A375 (cell line): ENCODE results near the gene PRELID3B. TPM values are rescaled to one million over a fixed set of nuclear protein-coding genes. Genes with fewer than 3 reads are reported as not detected.

Experiments used
- total RNA-seq: library from RNA; depleted of rRNA; stranded (reverse); fragments of >200 nt; shearing (Covaris generic); gene quantifications from 2 replicates; pipeline ENCODE4 v1.2.3, GENCODE V29; 2014; rRNA removed

Gene PRELID3B
- total RNA-seq: 154 and 176 TPM in 2 replicates

GRCh38 chr20:59042151-59042795 lies at the start of gene PRELID3B:
Gene PRELID3B (minus strand): TSS chr20:59042786. CDS start chr20:59042730, 56 bp downstream.

DNA sequence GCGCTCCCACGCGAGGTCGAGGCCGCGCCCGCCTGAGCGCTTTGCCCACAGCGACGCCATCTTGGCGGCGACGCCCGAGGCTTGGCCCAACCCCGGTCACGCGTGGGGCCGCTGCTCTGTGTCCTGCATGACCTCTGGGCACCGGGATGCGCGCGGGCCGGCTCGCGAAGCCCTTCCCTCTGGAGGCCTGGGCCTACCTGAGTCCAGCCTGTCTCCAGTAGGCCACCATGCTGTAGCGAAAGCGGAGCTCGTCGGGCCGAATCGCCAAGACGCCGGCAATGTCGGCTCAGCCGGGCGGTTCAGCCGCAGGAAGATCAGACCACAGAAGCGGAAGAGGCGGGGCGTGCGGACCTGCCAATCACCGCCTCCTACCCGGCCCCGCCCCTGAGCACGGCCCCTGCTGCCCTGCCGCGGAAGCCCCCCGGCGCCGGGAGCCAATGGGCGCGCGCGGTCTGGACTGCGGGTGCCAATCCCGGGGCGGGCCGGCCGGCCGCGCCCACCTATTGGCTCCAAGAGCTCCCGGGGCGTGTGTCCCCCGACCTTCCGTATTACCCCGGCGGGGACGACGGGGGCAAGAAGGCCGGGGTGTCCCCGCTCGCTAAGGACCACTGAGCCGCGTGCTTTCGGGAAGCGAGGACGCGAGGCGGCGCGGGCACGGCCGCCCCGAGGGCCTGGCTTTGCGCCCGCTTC lies 10.4 kb downstream of the PRELID3B start, which contains the start of gene ATP5F1E:
ATP5F1E (minus strand) TSS at position 313 of the 690 bp plus-strand sequence; CDS start at position 229, 84 bp downstream.

DNA sequence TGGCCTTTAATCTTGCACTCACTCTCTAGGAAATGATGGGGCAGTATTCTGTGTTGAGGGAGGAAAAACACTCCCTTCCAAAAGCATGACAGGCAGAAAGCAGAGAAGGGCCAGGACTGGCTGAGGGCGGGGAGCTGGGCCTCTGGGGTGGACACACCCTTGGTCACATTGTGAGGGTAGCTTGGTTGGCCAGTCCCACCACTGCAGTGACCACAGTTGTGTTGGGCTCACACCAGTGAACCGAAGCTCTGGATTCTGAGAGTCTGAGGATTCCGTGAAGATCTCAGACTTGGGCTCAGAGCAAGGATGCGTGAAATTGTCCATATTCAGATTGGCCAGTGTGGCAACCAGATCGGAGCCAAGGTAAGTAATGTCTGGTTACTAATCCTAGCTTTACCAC lies 23.4 kb downstream of the PRELID3B start, which contains the start of gene TUBB1:
TUBB1 (plus strand) TSS at position 213 of the 400 bp plus-strand sequence; CDS start at position 307, 94 bp downstream.

GRCh38 chr20:59006864-59007664 lies 35.5 kb downstream of the PRELID3B start, which contains the start of gene CTSZ:
Gene CTSZ (minus strand): TSS chr20:59007254. CDS start chr20:59007128, 126 bp downstream.

Other genes with a start within 250 kb of the PRELID3B start
- 5.1 and 8.4 TPM in 2 replicates for gene GNAS-AS1, start 191.9 kb downstream of the PRELID3B start, total RNA-seq
- 1,104 and 1,194 TPM in 2 replicates for gene GNAS, start 190.1 kb downstream of the PRELID3B start, total RNA-seq
- 119 and 124 TPM in 2 replicates for gene NELFCD, start 61.5 kb downstream of the PRELID3B start, total RNA-seq
- gene CTSZ, start 35.5 kb downstream of the PRELID3B start, total RNA-seq: 246 and 254 TPM in 2 replicates
- gene TUBB1, start 23.4 kb downstream of the PRELID3B start, total RNA-seq: 0.04 and 0.05 TPM in 2 replicates
- 61.8 and 79.6 TPM in 2 replicates for gene ATP5F1E, start 10.5 kb downstream of the PRELID3B start, total RNA-seq
- not detected in 2 replicates for gene ZNF831, start 121.0 kb upstream of the PRELID3B start, total RNA-seq